ENCODE data around the gene NRG3. TPM values are rescaled to one million over a fixed set of nuclear protein-coding genes. Genes with fewer than 3 reads are reported as not detected.

The NRG3 gene
- total and polyA plus RNA-seq, 2 of the 8 experiments (the other 6 are each of a cell fraction or from before 2014, with no cell fraction given), result 4.2 to 5.0 TPM

- ChIA-PET CTCF (ENCODE audit: partially characterized antibody) (interaction anchor here (0.6 to 1.7 kb wide), 3 partner anchors 10 to 1168 kb away, joined by 3 to 4 read pairs (median 4); no protein-coding TSS in a partner anchor), POLR2A (ENCODE audit: partially characterized antibody) (no interaction called here)
- Histone ChIP-seq H2BK12ac (ENCODE audit: low read depth, low read length) (no peak overlapping the region), H4K5ac (ENCODE audit: insufficient read length, low read depth, low read length) (no peak overlapping the region), H4K8ac (ENCODE audit: extremely low read depth, insufficient read depth, low read length) (no peak overlapping the region), H3K23ac (ENCODE audit: insufficient read length) (no peak overlapping the region), H3K56ac (replicated peaks; ENCODE audit: insufficient read length, low read depth, low read length) (no peak overlapping the region), H3K36me3 (ENCODE audit: control insufficient read depth in 2 of 4, insufficient read depth in 4 of 4, low read length in 3 of 4) (no peaks in the 10 kb centered on the region), H2AK5ac (ENCODE audit: low read depth, low read length) (no peak overlapping the region), H3K23me2 (ENCODE audit: low read depth, low read length) (no peaks in the 10 kb centered on the region), H3K4me3 (ENCODE audit: extremely low read depth in 1 of 4, insufficient read depth in 2 of 4, low read depth in 3 of 4, low read length in 4 of 4) (no peak overlapping the region), H3K18ac (ENCODE audit: extremely low read depth, low read length) (no peak overlapping the region), H3K9ac (replicated peaks in 1 of 4; ENCODE audit: extremely low read depth in 1 of 4, low read depth in 3 of 4, low read length in 3 of 4) (no peak overlapping the region), H2BK5ac (ENCODE audit: low read depth, low read length) (no peak overlapping the region), H3K4ac (replicated peaks; ENCODE audit: insufficient read length, low read depth, low read length) (no peak overlapping the region), H4K91ac (replicated peaks; ENCODE audit: insufficient read length, low read length) (no peak overlapping the region), H3K27me3 (replicated peaks in 1 of 4; ENCODE audit: control insufficient read depth in 3 of 4, extremely low read depth in 1 of 4, insufficient read depth in 3 of 4, low read length in 3 of 4) (no peaks in the 10 kb centered on the region), H3K79me1 (ENCODE audit: low read depth, low read length) (no peaks in the 10 kb centered on the region), H3K14ac (ENCODE audit: insufficient read length) (no peak overlapping the region), H2BK15ac (ENCODE audit: low read length) (no peak overlapping the region), H3K27ac (ENCODE audit: low read depth, low read length) (no peak overlapping the region), H3K4me2 (ENCODE audit: insufficient read depth in 1 of 2, low read depth in 2 of 2, low read length in 2 of 2) (no peak overlapping the region), H2BK120ac (replicated peaks; ENCODE audit: low read depth, low read length) (no peak overlapping the region), H4K20me1 (replicated peaks in 1 of 2; ENCODE audit: control insufficient read depth in 1 of 2, insufficient read depth in 2 of 2, low read length in 2 of 2) (no peaks in the 10 kb centered on the region), H2BK20ac (ENCODE audit: low read length) (no peak overlapping the region), H3K9me3 (ENCODE audit: insufficient read depth in 2 of 2, low read depth in 1 of 2, low read length in 1 of 2) (no peaks in the 10 kb centered on the region), H3K4me1 (replicated peaks in 1 of 4; ENCODE audit: control insufficient read depth in 3 of 4, insufficient read depth in 4 of 4, low read length in 3 of 4) (no peaks in the 10 kb centered on the region), H2AFZ (ENCODE audit: low read length) (no peak overlapping the region), H3K79me2 (ENCODE audit: control insufficient read depth in 1 of 2, insufficient read depth in 2 of 2, low read length in 2 of 2) (no peaks in the 10 kb centered on the region)
- WGBS, 2 experiments (ENCODE audit: extremely low coverage in 1 of 2, insufficient coverage in 1 of 2, insufficient read length in 1 of 2, insufficient replicate concordance in 2 of 2, low coverage in 1 of 2, low lambda C conversion rate in 2 of 2, missing lambda C conversion rate in 1 of 2), result 83% methylated on average over 2 of the region's 2 CpGs; no CpG with 5 or more reads in 1 of the 2 experiments
- DNase-seq (ENCODE audit: low read depth in 1 of 2, low spot score in 2 of 2) (no peak), FAIRE-seq (no peak)
- TF ChIP-seq KDM5A (IDR thresholded peaks at IDR 0.05; ENCODE audit: low read length) (no peak), JUND (IDR thresholded peaks at IDR 0.05; ENCODE audit: low read length) (no peak), KDM1A (IDR thresholded peaks at IDR 0.05; ENCODE audit: borderline replicate concordance, low read length) (no peak), NANOG (IDR thresholded peaks at IDR 0.05; ENCODE audit: insufficient read depth, low read depth, low read length, poor library complexity, severe bottlenecking) (no peak), RXRA (IDR thresholded peaks at IDR 0.05; ENCODE audit: insufficient read depth, low read depth, low read length) (no peak), RNF2 (IDR thresholded peaks at IDR 0.05; ENCODE audit: borderline replicate concordance, low read depth, low read length, missing control alignments, poor library complexity, severe bottlenecking) (no peak), EZH2 (IDR thresholded peaks at IDR 0.05; ENCODE audit: low read depth, low read length, severe bottlenecking) (no peak), HDAC2 (IDR thresholded peaks at IDR 0.05; ENCODE audit: borderline replicate concordance in 1 of 2, low read depth in 2 of 2, low read length in 2 of 2) (no peak)
These were observed 253.5 kb downstream of the NRG3 start for GRCh38 chr10:82128527-82128926.
